BE2C (cell line): ENCODE measurements around the gene RTP5.

ENCODE experiments used
- DNase-seq: peaks from one replicate; pipeline ENCODE4 v3.0.0-alpha.2; 2020
- H3K27me3 ChIP-seq: fragments of 250-450 bp; sonication (Bioruptor Pico); 2 replicates; pipeline ENCODE4 v1.5.1; 2020; ENCODE audit warnings: mild to moderate bottlenecking
- H3K36me3 ChIP-seq: fragments of 250-450 bp; sonication (Bioruptor Pico); 2 replicates; pipeline ENCODE4 v1.5.1; 2020; ENCODE audit warnings: mild to moderate bottlenecking
- H3K4me1 ChIP-seq: fragments of 250-450 bp; sonication (Bioruptor Pico); 2 replicates; pipeline ENCODE4 v1.5.1; 2020
- H3K4me3 ChIP-seq: 2 replicates; pipeline ENCODE4 v1.5.1; 2011; ENCODE audit warnings: low read depth, low read length
- H3K9me3 ChIP-seq: fragments of 250-450 bp; sonication (Bioruptor Pico); 2 replicates; pipeline ENCODE4 v1.5.1; 2020
- TF ChIP-seq, protein P1 (sequence below): IDR thresholded peaks from 2 replicates; pipeline ENCODE4 v1.5.1; 2012; ENCODE audit warnings: mild to moderate bottlenecking, low read depth, low read length

RTP5 gene

DNA sequence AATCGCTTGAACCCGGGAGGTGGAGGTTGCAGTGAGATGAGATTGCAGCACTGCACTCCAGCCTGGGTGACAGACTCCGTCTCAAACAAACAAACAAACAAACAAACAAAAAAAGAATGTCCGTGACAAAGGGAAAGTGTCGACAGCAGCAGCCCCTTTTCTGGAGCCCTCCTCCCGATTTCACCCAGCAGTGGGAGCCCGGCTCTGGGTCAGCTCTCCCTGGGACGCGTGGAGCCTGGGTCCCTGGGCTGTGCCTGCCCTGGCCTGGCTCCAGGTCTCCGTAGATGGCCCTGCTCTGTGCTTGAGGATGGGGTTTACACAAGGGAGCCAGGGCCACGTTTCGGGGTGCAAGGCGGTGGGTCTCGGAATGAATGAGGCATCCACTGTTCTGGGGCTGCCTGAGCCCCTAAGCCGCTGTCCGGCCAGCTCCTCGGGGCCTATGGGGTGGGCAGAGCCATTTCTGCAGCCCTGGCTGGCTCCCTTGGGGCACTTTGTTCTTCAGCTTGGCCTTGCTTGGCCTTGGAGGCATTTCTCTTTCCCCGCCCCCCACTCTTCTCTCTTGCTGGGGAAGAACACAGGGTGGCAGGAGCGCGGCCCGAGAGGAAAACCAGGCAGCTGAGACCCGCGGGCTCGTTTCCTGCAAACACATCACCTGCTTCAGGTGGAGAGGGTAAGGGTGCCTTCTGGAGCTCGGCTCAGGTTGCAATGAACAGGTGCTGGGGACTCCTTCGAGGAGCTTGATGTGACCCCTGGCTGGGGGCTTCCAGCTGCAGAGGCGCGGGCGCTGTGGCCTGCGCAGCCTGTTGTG lies 29.1 kb downstream of the RTP5 start:
- Histone ChIP-seq H3K36me3 (no peaks in the 10 kb centered on the region), H3K27me3 (no peaks in the 10 kb centered on the region), H3K9me3 (no peaks in the 10 kb centered on the region; the same call in 1 of the 2 replicates), H3K4me1 (no peaks in the 10 kb centered on the region), H3K4me3 (no peak overlapping the region)
- no peak for DNase-seq
- TF ChIP-seq, protein P1, sequence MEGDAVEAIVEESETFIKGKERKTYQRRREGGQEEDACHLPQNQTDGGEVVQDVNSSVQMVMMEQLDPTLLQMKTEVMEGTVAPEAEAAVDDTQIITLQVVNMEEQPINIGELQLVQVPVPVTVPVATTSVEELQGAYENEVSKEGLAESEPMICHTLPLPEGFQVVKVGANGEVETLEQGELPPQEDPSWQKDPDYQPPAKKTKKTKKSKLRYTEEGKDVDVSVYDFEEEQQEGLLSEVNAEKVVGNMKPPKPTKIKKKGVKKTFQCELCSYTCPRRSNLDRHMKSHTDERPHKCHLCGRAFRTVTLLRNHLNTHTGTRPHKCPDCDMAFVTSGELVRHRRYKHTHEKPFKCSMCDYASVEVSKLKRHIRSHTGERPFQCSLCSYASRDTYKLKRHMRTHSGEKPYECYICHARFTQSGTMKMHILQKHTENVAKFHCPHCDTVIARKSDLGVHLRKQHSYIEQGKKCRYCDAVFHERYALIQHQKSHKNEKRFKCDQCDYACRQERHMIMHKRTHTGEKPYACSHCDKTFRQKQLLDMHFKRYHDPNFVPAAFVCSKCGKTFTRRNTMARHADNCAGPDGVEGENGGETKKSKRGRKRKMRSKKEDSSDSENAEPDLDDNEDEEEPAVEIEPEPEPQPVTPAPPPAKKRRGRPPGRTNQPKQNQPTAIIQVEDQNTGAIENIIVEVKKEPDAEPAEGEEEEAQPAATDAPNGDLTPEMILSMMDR: no peak

DNA sequence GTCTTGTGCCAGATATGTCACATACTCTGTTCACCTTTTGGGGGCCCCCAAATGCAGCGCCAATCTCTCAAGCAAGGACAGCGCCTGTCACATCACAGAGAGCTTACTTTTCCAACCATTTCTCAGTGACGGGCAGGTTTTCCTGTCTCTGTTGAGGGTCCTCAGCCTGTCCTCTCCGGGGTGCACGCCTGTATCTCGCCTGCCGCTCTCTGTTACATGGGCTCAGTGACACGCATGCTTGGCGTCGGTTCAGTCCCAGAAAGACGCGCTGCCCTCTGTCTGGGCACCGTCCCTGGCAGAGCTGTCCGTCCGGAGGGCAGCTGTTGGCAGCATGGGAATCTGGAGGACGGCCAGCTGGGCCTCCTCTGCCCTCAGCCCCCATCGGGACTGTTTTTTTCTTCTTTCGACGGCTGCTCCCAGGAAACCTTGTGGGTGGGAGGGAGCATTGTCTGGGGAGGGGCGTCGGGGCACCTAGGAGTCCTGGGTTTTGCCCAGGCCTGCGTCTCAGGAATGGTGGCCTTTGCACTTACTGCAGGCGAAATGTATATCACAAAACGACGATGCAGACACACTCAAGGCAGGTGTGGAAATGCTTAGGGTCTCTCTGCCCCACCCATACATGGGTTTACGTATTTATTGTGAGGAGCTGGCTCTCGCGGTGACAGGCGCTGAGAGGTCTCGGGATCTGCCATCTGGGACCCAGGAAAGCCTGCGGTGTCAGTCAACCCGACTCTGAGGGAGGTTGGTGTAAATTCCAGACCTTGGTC lies 30.9 kb downstream of the RTP5 start:
- Histone ChIP-seq H3K4me1 (no peaks in the 10 kb centered on the region), H3K27me3 (no peaks in the 10 kb centered on the region), H3K9me3 (no peaks in the 10 kb centered on the region; the same call in 1 of the 2 replicates), H3K4me3 (no peak overlapping the region), H3K36me3 (no peaks in the 10 kb centered on the region)
- TF ChIP-seq, protein P1: no peak
- DNase-seq: no peak

DNA sequence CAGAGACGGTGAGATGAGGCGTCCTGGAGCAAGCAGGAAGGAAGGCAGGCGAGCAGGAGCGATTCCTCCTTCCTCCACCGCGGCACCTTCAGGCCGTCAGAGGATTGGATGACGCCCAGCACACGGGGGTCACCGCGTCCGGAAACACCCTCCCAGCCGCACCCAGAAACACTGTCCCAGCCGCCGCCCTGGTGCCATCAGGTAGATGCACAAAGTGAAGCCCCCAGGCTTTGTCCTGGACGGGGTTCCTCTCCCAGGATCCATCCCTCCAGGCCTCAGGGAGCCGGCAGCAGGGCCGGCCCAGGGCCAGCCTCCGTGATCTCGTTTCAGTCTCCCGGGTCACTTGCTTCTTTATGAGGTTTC lies 31.5 kb downstream of the RTP5 start:
- Histone ChIP-seq H3K4me3 (no peak overlapping the region), H3K36me3 (no peaks in the 10 kb centered on the region), H3K4me1 (no peaks in the 10 kb centered on the region), H3K27me3 (no peaks in the 10 kb centered on the region), H3K9me3 (no peaks in the 10 kb centered on the region; the same call in 1 of the 2 replicates)
- DNase-seq: no peak
- TF ChIP-seq, protein P1: no peak

DNA sequence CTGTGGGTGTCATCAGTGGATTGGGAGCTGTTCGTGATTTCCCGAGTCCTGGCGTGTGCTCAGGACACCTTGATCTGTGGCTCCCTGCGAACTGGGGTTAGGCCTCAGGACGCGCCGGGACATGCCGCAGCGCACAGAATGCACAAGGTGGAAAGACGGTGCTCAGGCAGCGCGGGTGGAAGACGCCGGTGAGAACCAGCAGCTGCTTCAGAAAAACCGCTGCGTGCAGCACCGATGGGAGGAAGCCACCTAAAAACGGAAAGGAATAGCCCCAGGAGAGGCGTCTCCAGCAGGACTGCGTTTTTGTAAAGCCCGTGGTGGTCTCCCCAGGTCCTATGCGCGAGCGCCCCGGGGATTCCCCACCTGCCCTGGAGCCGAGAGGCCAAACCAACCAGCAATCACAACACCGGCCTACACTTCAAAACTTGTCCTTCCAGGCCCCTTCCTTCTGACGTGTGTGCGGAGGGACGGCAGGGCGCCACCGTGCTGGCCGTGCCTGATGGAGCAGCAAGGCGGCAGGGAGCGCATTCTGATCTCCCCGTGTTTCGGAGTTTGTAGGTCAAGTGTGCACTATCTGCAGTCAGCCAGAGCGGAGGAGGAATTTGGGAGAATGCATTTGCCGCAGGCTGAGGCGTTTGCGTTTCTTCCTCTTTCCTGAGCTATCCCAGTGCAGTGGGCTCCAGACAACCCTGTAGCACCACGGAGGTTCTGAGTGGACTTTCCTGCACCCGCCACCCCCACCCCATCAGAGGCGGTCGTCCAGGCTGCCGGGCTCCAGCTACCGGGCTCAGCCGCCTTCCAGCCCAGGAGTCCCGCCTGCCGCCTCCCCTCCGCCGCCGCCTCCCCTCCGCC lies 32.2 kb downstream of the RTP5 start:
- TF ChIP-seq, protein P1: no peak
- DNase-seq: no peak
- H3K36me3 ChIP-seq: no peaks in the 10 kb centered on the region
- H3K4me1 ChIP-seq: no peaks in the 10 kb centered on the region
- H3K9me3 ChIP-seq: no peaks in the 10 kb centered on the region; the same call in 1 of the 2 replicates
- no peaks in the 10 kb centered on the region for H3K27me3 ChIP-seq
- H3K4me3 ChIP-seq: no peak overlapping the region

DNA sequence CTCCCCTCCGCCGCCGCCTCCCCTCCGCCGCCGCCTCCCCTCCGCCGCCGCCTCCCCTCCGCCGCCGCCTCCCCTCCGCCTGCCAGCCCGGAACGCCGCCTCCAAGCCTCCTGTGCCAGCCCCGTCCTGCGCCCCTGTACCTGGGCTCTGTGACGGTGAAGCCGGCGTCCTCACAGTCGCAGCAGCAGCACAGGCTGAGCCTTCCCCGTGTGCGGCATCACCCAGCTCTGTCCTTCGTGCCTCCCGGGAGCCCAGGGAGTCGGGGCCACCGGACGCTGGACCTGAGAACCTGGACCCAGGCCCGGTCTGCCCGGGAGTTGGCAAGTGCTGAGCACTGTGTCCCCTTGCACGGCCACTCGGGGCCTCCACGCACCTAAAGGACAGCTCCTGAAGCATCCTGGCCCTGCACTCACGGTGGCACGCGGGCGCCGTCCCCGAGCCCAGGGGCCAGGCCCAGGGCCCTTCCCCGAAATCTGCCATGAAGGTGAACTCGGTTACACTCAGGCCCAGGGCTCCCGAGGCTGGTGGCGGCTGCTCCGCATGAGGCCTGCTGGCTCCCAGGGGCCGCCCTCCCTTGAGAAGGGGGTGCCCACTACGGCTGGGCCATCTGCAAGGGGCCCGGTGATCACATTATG lies 32.9 kb downstream of the RTP5 start:
- no peak overlapping the region for H3K4me3 ChIP-seq
- DNase-seq: no peak
- TF ChIP-seq, protein P1: no peak

More for the DNA sequence above, 32.9 kb downstream of the RTP5 start:
- Histone ChIP-seq H3K27me3 (no peaks in the 10 kb centered on the region), H3K36me3 (no peaks in the 10 kb centered on the region), H3K4me1 (no peaks in the 10 kb centered on the region), H3K9me3 (no peaks in the 10 kb centered on the region; the same call in 1 of the 2 replicates)
